GM19397 (cell line): Measurements from ENCODE around the gene CALR3.
"Not testable (repeated sequence)": the region's sequence is repeated elsewhere in the genome, so short reads cannot be mapped to it uniquely, and the experiment has no call there.

ENCODE experiments used
- ATAC-seq: cut with Tn5 transposase; IDR thresholded peaks from one replicate; pipeline ENCODE4 v1.9.1; 2021; ENCODE audit warnings: mild to moderate bottlenecking, moderate library complexity; ENCODE audit not compliant: unreplicated experiment

Gene CALR3

GRCh38 chr19:16497042-16497441, 1.1 kb upstream of the CALR3 start:
- ATAC-seq = no peak

- no peak for ATAC-seq
Measured at GRCh38 chr19:16496613-16496983, 631 bp upstream of the CALR3 start.

- not testable (repeated sequence) for ATAC-seq
Measured at GRCh38 chr19:16486476-16486875, 9.5 kb downstream of the CALR3 start.

- ATAC-seq = no peak
Measured at GRCh38 chr19:16482745-16483144, 13.2 kb downstream of the CALR3 start.

GRCh38 chr19:16477311-16477710, 18.7 kb downstream of the CALR3 start:
- ATAC-seq = no peak

GRCh38 chr19:16476401-16476800, 19.6 kb downstream of the CALR3 start:
- ATAC-seq = no peak

- ATAC-seq = no peak
Measured at GRCh38 chr19:16473875-16474392, 22.0 kb downstream of the CALR3 start.

GRCh38 chr19:16472992-16473391, 23.0 kb downstream of the CALR3 start:
- no peak for ATAC-seq

GRCh38 chr19:16472559-16472899, 23.4 kb downstream of the CALR3 start:
- ATAC-seq = not testable (repeated sequence)

GRCh38 chr19:16470911-16471811, 24.8 kb downstream of the CALR3 start:
- peak; percentile 24 for ATAC-seq

- ATAC-seq = no peak
Measured at GRCh38 chr19:16470541-16470910, 25.4 kb downstream of the CALR3 start.

GRCh38 chr19:16467581-16467980, 28.4 kb downstream of the CALR3 start:
- ATAC-seq = no peak

GRCh38 chr19:16466802-16467427, 29.1 kb downstream of the CALR3 start:
- ATAC-seq = not testable (repeated sequence)

GRCh38 chr19:16465239-16465638, 30.7 kb downstream of the CALR3 start:
- no peak for ATAC-seq

GRCh38 chr19:16463991-16464575, 31.9 kb downstream of the CALR3 start:
- no peak for ATAC-seq

GRCh38 chr19:16463341-16463990, 32.5 kb downstream of the CALR3 start:
- no peak for ATAC-seq

- no peak for ATAC-seq
Measured at GRCh38 chr19:16462757-16463250, 33.2 kb downstream of the CALR3 start.

GRCh38 chr19:16461630-16462051, 34.3 kb downstream of the CALR3 start:
- no peak for ATAC-seq

- no peak for ATAC-seq
Measured at GRCh38 chr19:16460454-16460853, 35.5 kb downstream of the CALR3 start.

GRCh38 chr19:16459680-16460079, 36.3 kb downstream of the CALR3 start:
- no peak for ATAC-seq
